Activated T-cell treated with anti-CD3 and anti-CD28 coated beads, Interleukin-2, amount 50 U/mL, for 48 hours (primary cell): ENCODE measurements around the gene ZPBP.
"Not testable (repeated sequence)": the region's sequence is repeated elsewhere in the genome, so short reads cannot be mapped to it uniquely, and the experiment has no call there.

ENCODE experiments used
- DNase-seq, 2 experiments: peaks; one replicate each; pipeline ENCODE4 v3.0.0-alpha.2; 2020

Gene ZPBP, protein sequence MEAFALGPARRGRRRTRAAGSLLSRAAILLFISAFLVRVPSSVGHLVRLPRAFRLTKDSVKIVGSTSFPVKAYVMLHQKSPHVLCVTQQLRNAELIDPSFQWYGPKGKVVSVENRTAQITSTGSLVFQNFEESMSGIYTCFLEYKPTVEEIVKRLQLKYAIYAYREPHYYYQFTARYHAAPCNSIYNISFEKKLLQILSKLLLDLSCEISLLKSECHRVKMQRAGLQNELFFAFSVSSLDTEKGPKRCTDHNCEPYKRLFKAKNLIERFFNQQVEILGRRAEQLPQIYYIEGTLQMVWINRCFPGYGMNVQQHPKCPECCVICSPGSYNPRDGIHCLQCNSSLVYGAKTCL

DNA sequence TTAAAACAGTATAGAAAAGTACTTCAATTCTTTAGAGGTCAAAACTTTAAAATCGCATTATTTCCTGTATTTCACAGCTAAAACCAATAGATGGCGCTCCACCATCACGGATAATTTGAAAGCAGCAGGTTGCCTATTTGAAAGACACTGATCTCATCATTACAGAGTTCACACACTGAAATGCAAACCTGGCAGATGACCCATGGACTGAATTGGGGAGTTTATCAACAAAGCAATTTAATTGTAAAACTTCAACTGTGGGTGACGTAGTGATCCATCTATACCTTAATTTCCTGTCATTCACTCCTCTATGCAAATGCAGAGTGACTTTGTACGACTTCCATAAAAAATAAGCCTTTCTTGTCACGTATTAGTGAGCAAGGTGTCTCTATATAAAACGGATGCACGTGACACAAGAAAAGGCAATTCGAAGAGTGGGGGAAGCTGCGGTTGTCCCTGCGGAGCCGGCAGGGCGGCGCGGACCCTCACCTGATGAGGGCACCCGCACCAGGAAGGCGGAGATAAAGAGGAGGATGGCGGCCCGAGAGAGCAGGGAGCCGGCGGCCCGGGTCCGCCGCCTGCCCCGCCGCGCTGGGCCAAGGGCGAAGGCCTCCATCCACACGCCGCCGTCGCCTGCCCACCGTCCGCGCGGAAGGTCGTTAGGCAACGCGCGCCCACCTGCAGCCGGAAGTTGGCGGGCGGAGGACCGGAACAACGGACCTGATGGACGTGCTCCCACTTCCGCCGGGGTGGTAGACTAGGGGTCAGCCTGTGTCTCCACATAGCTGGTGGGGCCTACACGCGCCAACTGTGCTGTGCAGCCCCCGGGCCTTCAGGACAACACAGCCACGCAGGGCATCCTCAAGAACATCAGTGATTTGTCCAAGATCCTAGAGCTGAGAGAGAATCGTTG, at the start of gene ZPBP:
ZPBP (minus strand) TSS at position 668 of the 913 bp plus-strand sequence; CDS start at position 616, 52 bp downstream.
- DNase-seq = peak; percentile 73 to 76

DNA sequence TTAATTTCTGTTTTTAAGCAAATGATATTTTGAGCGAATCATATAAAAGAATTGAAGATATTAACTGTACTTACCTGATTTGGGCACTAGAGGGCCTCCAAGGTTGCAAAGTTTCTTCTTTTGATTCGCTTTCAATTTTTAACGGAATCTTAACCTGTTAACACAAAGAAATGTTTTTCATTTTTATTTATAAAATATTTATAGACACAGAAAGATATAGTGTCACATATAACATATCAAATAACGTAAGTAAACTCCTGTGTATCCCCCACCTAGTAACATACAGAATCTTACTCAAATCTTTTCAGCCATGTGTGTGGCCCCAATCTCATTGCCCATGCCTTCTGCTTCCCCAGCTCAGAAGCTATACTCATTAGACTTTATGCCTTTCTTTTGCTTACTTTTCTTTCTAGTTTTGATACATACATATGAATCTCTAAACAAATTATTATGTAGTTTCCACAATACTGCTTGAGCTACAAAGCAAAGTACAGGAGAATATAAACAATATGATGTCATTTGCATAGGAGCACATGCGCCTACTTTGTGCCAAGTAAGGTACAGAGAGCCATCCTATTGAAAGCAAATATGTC, 49.5 kb upstream of the ZPBP start:
- no peak for DNase-seq

DNA sequence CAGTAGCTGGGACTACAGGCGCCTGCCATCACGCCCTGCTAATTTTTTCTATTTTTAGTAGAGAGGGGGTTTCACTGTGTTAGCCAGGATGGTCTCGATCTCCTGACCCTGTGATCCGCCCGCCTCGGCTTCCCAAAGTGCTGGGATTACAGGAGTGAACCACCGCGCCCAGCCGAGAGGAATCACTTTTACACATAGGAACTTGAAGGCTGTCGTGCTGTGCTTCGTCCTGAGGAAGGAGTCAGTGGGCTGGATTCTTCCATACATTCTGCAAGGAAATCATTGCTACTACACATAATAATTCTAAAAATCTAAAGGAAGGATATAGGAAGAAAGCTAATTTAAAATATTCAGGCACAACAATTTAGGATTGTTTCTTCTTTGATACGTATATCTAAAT, 48.8 kb upstream of the ZPBP start:
- no peak for DNase-seq

DNA sequence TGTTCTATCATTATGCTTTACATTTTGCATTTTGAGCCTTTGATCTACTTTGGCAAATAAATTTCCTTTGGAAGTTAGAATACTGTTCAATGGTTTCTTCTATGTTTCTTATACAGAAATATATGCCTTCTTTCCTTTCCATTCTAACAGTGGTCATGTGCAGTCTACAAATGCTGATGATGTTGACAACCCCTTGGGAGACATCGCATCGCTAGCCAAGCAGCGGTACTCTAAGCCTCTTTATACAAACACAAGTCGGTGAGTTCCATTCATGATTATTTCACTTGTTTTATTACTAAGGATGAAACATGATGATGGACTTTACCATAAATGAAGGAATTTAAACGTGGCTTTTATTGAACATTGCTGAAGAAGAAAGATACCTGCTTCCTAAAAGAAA, 48.1 kb upstream of the ZPBP start:
- DNase-seq = no peak

DNA sequence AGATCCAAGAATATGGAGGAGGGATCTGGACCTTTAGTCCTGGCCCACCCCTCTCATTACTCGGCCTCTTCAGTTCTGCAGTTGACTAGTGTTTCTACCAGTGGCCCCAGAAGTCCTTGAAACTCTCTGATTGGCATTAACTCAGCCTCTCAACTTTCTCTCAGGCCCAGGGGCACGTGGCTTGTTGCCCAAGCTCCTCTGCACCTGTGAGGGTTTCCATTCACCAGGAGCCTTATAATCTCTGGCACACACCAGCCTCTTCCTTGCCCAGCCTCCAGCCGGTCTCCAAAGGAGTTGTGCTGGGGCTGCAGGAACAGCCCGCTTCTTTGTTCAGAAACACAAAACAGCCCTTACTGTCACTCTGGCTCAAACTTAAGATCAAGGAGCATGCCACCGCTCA, 47.6 kb upstream of the ZPBP start:
- no peak for DNase-seq

DNA sequence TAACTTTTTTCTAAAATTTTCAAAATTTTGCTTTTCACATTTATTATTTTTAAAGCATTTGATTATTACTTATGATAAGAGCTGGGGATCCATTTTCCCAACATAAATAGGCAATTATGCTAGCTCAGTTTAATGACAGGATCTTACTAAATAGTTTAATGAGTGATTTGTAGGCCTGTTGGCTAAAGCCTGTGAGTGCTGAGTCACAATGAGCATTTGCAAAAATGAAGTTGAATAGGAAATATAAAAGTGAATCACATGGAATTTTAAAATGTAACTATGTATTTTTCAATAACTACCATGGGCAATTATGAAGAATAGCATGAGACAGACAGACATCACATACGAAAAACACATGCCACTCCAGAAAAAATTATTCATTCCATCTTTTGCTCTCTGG, 45.1 kb upstream of the ZPBP start:
- no peak for DNase-seq

DNA sequence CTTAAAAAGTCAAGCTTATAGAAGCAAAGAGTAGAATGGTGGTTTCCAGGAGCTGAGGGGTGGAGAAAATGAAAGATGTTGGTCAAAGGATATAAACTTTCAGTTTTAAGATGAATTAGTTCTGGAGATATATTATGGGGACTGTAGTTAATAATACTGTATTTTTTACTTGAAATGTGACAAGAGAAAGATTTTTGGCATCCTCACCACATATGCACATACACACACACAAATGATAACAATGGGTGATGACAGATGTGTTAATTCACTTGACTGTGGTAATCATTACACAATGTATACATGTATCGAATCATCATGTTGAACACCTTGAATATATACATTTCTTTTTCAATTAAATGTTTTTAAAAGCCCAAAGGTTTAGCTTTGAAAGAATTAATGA, 32.7 kb upstream of the ZPBP start:
- DNase-seq = no peak

DNA sequence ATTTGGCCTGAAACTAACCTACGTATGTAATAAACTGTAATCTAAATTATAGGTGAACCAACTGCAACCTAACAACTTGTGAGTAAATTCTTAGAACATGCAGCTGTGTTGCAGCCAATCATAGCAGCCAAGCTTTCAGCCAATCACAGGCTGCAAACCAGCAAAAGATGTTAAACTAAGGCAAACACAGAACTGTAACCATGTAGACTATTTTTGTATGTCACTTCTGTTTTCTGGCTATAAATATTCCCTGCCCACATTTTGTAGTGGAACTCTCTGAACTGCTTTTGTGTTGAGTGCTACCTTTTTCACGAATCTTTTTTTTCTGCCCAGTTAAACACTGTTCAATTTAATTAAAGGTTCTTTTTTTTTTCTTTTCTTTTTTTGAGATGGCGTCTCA, 28.2 kb upstream of the ZPBP start:
- DNase-seq = no peak

DNA sequence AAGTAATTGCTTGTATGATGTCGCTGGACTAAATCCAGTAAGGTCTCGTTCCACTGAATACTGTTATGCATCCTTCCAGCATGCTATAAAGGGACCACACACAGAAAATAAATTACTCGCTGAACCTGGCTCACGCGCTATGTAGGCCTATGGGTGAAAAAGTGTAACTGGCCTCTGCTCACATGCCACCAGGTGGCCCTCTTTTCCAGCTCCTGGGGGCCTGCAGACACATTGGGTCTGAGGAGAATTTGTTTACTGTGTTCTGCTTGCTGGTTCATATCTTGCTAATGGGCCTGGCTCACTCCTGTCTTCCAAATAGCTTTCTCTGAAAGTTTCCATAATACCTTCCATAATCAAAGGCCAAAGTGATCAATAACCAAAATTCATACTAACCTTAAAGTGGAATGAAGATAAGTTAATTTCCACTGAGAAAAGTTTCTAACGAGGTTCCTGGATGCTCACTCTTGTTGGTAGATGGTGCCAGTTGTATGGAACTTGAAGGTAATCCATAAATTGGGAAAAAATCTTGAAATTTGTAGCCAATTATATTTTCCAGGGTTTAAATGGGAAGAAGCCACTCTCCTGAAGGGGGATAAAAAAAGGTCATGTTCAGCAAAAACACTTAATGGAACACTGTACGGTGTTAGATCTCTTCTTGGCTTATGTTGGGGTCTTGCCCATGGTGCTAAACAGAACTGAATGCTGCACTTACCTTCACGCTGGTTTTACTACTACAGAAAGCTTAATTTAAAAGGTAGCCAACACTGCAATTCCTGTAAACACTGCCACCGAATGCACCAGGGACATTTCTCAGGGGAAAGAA, 27.0 kb upstream of the ZPBP start:
- DNase-seq = peak; percentile 44 to 53

DNA sequence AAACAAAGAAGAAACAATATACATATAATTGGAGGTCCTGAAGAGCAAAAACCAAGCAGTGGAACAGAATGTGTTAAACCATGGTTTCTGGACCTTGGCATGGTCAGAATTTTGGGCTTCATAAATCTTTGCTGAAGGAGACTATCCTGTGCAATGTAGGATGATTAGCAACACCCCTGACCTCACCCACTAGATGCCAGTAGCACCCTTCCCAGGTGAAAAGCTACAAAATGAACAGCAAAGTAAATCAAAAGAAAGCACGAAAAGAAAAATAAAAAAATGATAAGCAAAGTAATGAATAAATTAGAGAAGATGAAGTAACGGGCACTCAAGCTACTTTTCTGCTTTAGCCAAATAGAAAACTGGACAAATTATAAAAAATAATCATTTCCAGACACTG, 19.2 kb upstream of the ZPBP start:
- no peak for DNase-seq

DNA sequence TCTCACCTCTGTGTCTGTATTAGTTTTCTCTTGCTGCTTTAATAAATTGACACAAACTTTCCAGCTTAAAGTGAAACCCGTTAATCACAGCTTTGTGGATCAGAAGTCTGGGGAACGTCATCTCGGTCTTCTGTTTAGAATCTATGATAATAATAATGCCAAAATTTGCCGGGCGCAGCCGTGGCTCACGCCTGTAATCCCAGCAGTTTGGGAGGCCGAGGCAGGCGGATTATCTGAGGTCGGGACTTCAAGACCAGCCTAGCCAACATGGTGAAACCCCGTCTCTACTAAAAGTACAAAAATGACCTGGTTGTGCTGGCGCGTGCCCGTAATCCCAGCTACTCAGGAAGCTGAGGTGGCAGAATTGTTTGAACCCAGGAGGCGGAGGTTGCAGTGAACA, 8.8 kb upstream of the ZPBP start:
- DNase-seq = no peak

DNA sequence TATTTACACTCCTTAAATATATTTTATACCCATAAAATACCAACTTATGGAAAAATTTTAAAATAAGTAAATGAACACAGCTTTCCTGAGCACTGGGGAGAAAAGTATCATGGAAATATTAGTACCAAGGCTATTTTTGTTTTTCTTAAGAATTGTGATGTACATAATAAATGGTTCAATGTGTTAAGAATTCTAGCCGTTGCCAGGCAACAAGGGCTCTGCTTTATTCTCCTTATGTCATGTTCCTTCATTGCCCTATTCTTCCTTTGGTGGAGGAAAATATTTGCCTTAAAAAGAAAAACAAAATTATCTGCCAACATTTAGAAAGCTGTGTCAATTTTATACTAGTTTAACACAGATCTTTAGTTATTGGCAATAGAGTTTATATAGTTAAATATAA, 2.6 kb upstream of the ZPBP start:
- no peak for DNase-seq

DNA sequence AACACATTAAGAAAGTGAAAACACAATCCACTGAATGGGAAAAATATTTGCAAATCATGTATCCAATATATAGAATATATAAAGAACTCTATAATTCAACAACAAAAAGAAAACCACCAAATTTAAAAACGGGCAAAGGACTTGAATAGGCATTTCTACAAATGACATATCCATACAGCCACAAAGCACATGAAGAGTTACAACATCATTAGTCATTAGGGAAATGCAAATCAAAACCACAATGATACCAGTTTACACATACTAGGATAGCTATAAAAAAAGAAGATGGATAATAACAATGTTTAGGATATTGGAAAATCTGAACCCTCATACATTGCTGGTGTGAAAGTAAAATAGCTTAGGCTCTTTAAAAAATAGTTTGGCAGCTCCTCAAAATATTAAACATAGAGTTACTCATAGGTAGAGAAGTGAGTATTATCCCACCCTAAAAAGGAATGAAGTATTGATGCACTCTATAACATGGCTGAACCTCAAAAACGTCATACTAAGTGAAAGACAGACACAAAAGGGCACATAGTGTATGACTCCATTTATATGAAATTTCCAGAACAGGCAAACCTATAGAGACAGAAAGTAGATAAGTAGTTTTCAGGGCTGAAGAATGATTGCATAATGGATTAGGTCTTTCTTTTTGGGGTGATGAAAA, 4.5 kb downstream of the ZPBP start:
- no peak for DNase-seq

DNA sequence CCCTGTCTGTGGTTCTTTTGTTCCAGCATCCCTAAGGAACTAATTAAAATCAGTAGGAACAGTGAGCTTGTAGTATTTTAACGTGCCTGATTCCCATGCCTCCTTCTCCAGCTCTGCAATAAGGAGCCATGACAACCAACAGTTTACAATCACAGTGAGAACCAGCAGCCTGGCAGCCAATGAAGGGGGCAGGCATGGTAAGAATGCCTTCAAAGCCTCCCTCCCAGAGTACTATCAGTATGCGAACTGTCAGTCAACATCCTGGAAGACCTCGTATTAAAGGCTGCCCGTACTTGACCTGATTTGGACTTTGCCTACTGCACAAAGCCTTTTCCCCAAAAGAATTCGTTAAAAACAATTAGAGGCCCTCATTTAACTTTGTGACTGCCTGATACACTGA, 7.7 kb downstream of the ZPBP start:
- no peak for DNase-seq

DNA sequence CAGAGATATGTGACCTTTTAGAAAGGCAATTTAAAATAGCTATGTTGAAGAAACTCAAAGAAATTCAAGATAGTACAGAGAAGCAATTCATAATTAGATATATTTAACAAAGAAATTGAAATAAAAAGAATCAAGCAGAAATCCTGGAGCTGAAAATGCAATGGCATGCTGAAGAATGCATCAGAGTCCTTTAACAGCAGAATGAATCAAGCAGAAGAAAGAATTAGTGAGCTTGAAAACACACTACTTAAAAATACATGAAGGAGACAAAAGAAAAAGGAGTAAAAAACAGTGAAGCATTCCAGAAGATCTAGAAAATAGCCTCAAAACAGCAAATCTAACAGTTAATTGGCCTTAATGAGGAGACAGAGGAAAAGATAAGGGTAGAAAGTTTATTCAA, 20.0 kb downstream of the ZPBP start:
- DNase-seq = no peak

DNA sequence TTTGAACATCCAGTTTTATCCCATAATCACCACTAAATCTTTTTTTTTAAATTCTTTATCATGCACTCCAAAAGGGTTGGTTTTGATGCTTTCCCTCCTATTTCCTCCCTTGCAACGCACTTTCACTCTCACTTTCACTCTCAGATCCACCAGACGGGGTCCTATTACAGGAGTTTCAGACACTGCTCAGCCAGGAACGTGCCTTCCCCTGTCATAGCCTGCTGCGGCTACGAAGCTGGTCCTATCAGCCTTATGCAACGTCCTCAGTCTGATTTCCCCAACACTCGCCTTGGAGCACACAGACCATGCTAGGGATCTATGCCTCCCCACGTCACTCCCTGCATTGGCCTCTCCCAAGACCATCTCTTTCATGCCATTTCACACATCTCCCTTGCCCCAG, 23.4 kb downstream of the ZPBP start:
- peak; percentile 33 to 34 for DNase-seq

DNA sequence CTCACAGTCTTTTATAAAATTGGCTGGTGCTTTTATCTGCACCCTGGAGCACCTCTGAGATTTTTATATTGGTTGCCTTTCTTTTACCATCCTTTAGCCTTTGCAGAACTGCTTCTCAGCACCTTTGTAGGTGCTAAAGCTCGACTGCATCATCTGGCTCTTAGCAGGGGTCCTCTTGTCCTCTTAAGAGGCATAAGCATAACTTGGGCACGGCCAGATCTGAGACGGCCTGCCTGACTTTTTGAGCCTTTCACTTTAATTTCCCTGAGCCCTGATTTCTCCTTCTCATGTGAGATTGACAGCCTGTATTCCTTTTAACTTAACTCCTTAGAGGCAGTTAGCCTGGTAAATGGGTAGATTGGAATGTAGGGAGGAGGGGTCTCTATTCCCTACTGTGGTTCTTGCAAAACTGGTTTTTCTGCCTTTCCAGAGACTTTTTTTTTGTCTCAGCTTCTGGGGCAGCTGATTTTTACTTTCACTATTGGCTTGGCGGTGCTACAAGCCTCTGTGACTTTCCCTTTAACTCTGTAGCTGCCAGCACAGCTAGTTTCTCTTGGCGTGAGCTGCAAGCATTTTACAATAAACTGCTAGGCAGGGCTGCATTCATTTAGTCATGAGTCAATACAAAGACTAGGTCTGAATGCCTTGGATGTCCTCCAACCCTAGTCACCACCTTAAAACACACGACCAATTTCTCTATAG, 24.0 kb downstream of the ZPBP start:
- peak in 1 of 2 experiments; percentile 31 for DNase-seq

DNA sequence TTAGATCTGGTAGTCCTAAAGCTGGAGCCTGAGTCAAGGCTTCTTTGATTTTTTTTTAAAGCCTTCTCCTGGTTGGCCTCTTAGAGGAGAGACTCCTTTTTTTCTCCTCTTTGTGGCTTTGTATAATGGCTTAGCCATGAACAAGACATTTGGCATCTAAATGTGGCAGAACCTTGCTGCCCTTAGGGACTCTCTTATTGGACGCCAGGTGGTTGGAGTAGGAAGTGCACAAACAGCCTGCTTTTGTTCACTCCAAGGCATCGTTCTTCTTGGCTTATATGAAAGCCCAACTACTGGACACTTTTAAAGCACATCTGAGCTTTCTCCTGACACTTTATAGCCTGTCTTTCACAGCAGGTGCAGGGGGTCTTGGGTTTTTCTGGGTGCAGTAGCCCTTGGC, 25.0 kb downstream of the ZPBP start:
- DNase-seq = no peak

DNA sequence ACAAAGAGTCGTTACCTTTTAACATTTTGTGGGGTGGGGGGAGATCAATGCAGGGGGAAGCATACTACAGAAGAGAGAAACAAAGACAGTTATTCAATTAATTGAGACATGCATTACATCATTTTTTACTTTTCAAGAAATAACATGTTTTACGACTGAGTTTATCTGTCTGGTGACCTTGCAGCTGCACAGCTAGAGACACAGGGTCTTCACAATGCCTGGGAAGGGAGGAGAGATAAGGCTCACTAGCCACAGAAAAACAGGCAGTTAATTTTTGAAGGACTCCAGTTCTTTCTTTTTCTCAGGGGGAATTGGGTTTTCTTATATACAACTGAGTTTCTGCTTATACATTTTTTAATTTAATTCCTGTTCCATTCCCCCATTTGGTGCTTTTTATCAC, 30.1 kb downstream of the ZPBP start:
- no peak for DNase-seq

DNA sequence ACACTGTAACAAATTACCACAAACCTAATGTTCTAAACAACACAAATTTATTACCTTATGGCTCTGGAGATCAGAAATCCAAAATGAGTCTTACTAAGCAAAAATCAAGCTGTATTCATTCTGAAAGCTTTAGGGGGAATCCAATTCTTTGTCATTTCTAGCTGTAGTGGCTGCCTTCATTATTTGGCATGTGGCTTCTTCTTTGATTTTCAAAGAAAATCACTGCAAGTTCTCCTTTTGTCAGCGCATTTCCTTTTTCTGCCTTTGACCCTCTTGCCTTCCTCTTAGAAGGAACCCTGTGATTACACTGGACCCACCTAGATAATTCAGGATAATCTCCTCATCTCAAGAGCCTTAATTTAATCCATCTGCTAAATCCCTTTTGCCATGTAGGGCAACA, 36.9 kb downstream of the ZPBP start:
- no peak for DNase-seq

DNA sequence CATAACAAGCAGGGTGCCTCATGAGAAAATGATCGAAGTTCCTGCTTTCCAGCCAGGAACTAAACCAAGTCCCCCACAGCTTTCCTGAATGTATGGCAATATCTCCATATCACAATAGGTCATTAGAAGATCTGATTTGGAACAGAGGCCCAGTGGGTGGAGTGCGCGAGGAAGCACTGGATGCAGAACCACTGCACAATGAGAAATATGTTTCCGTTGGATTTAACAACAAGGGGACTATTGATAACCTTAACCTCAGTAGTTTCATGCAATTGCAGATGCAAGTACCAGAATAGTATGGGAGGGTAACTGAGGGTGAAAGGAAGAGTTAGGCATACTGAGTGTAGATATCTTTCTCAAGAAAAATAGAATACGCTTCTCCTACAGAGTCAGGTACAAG, 45.3 kb downstream of the ZPBP start:
- DNase-seq = no peak

DNA sequence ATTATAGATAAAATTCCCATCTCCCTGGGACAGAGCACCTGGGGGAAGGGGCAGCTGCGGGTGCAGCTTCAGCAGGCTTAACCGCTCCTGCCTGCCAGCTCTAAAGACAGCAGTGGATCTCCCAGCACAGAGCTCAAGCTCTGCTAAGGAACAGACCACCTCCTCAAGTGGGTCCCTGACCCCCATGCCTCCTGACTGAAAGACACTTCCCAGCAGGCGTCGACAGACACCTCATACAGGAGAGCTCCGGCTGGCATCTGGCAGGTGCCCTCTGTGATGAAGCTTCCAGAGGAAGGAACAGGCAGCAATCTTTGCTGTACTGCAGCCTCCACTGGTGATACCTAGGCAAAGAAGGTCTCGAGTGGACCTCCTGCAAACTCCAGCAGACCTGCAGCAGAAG, 51.9 kb downstream of the ZPBP start:
- DNase-seq = not testable (repeated sequence)
